Testis (tissue), 3 donors: ENCODE data around the gene PTPRK. TPM values are rescaled to one million over a fixed set of nuclear protein-coding genes. Genes with fewer than 3 reads are reported as not detected.

Source experiments
- DNase-seq: peaks from one replicate; pipeline ENCODE4 v3.0.0-alpha.2; 2019
- H3K27ac ChIP-seq, 2 donors: fragments of 200-600 bp; sonication (generic); one replicate each; pipeline ENCODE4 v1.5.1; 2019
- H3K27me3 ChIP-seq: fragments of 200-600 bp; sonication (generic); one replicate; pipeline ENCODE4 v1.5.1; 2019
- H3K36me3 ChIP-seq: fragments of 200-600 bp; sonication (generic); one replicate; pipeline ENCODE4 v1.5.1; 2017; ENCODE audit warnings: low read depth; ENCODE audit errors: missing control alignments
- H3K4me1 ChIP-seq: fragments of 200-600 bp; sonication (generic); one replicate; pipeline ENCODE4 v1.5.1; 2019
- H3K4me3 ChIP-seq, 2 donors: fragments of 200-600 bp; sonication (generic); one replicate each; pipeline ENCODE4 v1.5.1; 2017 to 2019
- H3K9me3 ChIP-seq: fragments of 200-600 bp; sonication (generic); one replicate; pipeline ENCODE4 v1.5.1; 2017
- POLR2A ChIP-seq: fragments of 450-650 bp; IDR thresholded peaks from one replicate; pipeline ENCODE4 v1.6.1; 2017; ENCODE audit warnings: antibody characterized with exemption, mild to moderate bottlenecking, moderate library complexity
- WGBS, 2 donors: methylation state at CpG; one replicate each; pipeline ENCODE4 v1.1.5; 2018; 5-methylcytosine and 5-hydroxymethylcytosine counted together
- intact Hi-C: fragments of 100-400 bp; cut with DNase I; formaldehyde crosslinking; loops from one replicate; pipeline ENCODE4 v1.15.1; 2023; ENCODE audit warnings: low total_unique reads
- polyA plus RNA-seq: library from polyadenylated mRNA; stranded (reverse); fragments of 350-450 nt; fragmentation: Illumina TruSeq; extraction: RNeasy Lipid Tissue Mini Kit (QIAGEN cat#74804); gene quantifications from one replicate; pipeline ENCODE4 v1.2.3, GENCODE V29; 2014; ENCODE audit warnings: low read depth, low replicate concordance; ENCODE audit not compliant: insufficient read depth
- total RNA-seq, 2 donors: library from RNA; depleted of rRNA; stranded (reverse); fragments of >200 nt; gene quantifications; one replicate each; pipeline ENCODE4 v1.2.3, GENCODE V29; 2016
- TF ChIP-seq, protein P1 (sequence below), 3 experiments: fragments of 450-650 bp in 2 of 3; fragments of 200-600 bp in 1 of 3; sonication (generic) in 1 of 3; IDR thresholded peaks; one replicate each; pipeline ENCODE4 v1.5.1; 2016 to 2019; ENCODE audit warnings: antibody characterized with exemption in 3 of 3, mild to moderate bottlenecking in 2 of 3, moderate library complexity in 1 of 3

PTPRK gene
- total and polyA plus RNA-seq, 3 donors from 2014 or later = 9.1 to 13.3 (median 12.5) TPM

DNA sequence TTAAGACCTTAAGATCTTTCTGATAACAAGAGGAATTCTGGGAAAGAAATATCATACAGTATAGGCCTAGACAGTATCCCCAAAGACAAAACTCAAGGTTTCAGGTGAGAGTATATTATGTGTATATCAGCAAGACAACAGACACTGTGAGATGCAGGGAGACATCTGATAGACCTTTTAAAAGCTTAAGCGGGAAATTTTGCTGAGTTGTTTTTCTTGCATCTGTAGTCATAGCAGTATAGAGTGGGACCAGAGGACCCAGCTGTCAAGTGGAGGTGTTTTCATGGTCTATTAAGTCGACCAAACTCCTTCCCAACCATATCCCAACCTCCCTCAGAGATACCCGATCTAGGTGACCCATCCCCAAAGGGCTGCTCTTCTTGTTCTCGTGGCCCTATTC, 521.4 kb downstream of the PTPRK start:
- H3K4me3 ChIP-seq = no peak overlapping the region
- no peaks in the 10 kb centered on the region for H3K27me3 ChIP-seq
- intact Hi-C loops = no loop called here
- no peak overlapping the region for H3K27ac ChIP-seq
- TF ChIP-seq, protein P1, sequence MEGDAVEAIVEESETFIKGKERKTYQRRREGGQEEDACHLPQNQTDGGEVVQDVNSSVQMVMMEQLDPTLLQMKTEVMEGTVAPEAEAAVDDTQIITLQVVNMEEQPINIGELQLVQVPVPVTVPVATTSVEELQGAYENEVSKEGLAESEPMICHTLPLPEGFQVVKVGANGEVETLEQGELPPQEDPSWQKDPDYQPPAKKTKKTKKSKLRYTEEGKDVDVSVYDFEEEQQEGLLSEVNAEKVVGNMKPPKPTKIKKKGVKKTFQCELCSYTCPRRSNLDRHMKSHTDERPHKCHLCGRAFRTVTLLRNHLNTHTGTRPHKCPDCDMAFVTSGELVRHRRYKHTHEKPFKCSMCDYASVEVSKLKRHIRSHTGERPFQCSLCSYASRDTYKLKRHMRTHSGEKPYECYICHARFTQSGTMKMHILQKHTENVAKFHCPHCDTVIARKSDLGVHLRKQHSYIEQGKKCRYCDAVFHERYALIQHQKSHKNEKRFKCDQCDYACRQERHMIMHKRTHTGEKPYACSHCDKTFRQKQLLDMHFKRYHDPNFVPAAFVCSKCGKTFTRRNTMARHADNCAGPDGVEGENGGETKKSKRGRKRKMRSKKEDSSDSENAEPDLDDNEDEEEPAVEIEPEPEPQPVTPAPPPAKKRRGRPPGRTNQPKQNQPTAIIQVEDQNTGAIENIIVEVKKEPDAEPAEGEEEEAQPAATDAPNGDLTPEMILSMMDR (IDR thresholded peaks at IDR 0.05) = no peak
- TF ChIP-seq POLR2A = no peak
- no peaks in the 10 kb centered on the region for H3K4me1 ChIP-seq
- H3K9me3 ChIP-seq = no peaks in the 10 kb centered on the region
- H3K36me3 ChIP-seq = no peaks in the 10 kb centered on the region
- WGBS, 2 donors = 97% methylated on average over 4 of the region's 4 CpGs
- DNase-seq = no peak

DNA sequence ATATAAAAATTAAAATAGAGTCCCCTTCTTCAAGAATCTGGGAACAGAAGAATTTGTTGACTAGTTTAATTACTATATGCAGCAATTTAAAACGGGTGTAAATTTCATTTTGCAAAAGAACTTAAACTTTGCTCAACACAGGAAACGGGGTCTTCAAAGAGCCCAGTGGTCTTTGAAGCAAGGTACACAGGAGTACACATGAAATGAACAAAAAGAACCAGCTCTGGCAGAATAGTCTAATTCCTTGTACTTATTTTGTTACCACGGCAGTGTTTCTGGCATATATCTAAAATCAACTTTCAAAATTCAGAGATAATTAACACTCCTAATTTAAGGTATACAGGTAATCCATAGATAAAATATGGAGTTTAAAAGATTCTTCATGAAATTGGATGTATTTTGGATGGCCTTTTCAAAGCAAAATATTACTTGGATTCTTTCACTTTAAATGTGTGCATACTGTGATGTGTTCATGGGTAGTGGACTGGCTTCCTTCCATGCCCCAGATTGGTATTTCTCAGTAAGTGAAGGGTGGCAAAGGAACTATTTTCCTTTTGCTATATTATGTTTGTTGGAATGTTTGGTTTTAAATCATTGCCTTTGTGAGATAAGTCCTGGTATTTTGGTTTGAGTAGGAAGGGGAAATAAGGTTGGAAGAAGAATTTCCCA, 522.8 kb downstream of the PTPRK start:
- no peak for DNase-seq
- no peaks in the 10 kb centered on the region for H3K4me1 ChIP-seq
- H3K27ac ChIP-seq = no peak overlapping the region
- no peaks in the 10 kb centered on the region for H3K36me3 ChIP-seq
- H3K9me3 ChIP-seq = no peaks in the 10 kb centered on the region
- 83 to 86% methylated on average over 3 of the region's 3 CpGs for WGBS, 2 donors
- no peak for TF ChIP-seq POLR2A
- TF ChIP-seq, protein P1 (IDR thresholded peaks at IDR 0.05) = no peak
- intact Hi-C loops = no loop called here
- H3K4me3 ChIP-seq = no peak overlapping the region
- H3K27me3 ChIP-seq = no peaks in the 10 kb centered on the region

GRCh38 chr6:127996925-127997324, 523.5 kb downstream of the PTPRK start:
- Histone ChIP-seq H3K4me1 (no peaks in the 10 kb centered on the region), H3K4me3 (no peak overlapping the region), H3K9me3 (no peaks in the 10 kb centered on the region), H3K36me3 (no peaks in the 10 kb centered on the region), H3K27me3 (no peaks in the 10 kb centered on the region), H3K27ac (no peak overlapping the region)
- WGBS, 2 donors = 74 to 79% methylated on average over 3 of the region's 3 CpGs
- no peak for DNase-seq
- TF ChIP-seq, protein P1 (IDR thresholded peaks at IDR 0.05) = no peak
- no peak for TF ChIP-seq POLR2A
- intact Hi-C loops = no loop called here

- no peaks in the 10 kb centered on the region for H3K9me3 ChIP-seq
- no peak for TF ChIP-seq POLR2A
- TF ChIP-seq, protein P1 (IDR thresholded peaks at IDR 0.05) = no peak
- intact Hi-C loops = no loop called here
- no peak overlapping the region for H3K4me3 ChIP-seq
- no peaks in the 10 kb centered on the region for H3K36me3 ChIP-seq
- 69 to 76% methylated on average over 1 of the region's 1 CpG for WGBS, 2 donors
- H3K4me1 ChIP-seq = no peaks in the 10 kb centered on the region
- no peak for DNase-seq
- H3K27ac ChIP-seq = no peak overlapping the region
- H3K27me3 ChIP-seq = no peaks in the 10 kb centered on the region
Observed at GRCh38 chr6:127992144-127992543, 528.3 kb downstream of the PTPRK start.

- TF ChIP-seq POLR2A = no peak
- TF ChIP-seq, protein P1 (IDR thresholded peaks at IDR 0.05) = no peak
- Histone ChIP-seq H3K9me3 (no peaks in the 10 kb centered on the region), H3K4me3 (no peak overlapping the region), H3K4me1 (no peaks in the 10 kb centered on the region), H3K36me3 (no peaks in the 10 kb centered on the region), H3K27ac (no peak overlapping the region), H3K27me3 (no peaks in the 10 kb centered on the region)
- WGBS, 2 donors = 94 to 100% methylated on average over 1 of the region's 1 CpG
- DNase-seq = no peak
- intact Hi-C loops = no loop called here
Observed at GRCh38 chr6:127990074-127990473, 530.3 kb downstream of the PTPRK start.
